Measurements from ENCODE around the gene ABCC6.
A peak's percentile ranks its signal among the peaks of the same experiment; 100 is the strongest.
"Not testable (repeated sequence)": the region's sequence is repeated elsewhere in the genome, so short reads cannot be mapped to it uniquely, and the experiment has no call there.

ABCC6 gene

DNA sequence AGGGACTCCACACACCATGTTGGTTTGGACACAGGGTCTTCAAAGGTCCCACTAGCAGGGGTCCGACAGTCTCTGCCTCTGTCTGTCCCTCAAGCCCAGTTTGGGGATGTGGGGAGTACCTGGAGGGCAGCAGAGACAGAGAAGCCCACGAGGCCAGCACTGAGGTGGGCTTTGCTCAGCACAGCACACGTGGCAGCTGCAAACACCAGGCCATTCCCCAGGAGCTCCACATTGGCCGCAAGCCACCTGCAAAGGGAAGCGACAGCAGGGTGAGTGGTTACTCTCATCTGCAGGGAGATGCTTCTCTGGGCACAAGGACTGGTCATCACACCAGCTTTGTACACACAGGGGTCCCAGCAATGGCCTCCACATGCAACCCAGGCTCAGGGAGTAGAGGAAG lies 62.0 kb downstream of the ABCC6 start:
- no peak for DNase-seq (ENCODE audit: low spot score)

DNA sequence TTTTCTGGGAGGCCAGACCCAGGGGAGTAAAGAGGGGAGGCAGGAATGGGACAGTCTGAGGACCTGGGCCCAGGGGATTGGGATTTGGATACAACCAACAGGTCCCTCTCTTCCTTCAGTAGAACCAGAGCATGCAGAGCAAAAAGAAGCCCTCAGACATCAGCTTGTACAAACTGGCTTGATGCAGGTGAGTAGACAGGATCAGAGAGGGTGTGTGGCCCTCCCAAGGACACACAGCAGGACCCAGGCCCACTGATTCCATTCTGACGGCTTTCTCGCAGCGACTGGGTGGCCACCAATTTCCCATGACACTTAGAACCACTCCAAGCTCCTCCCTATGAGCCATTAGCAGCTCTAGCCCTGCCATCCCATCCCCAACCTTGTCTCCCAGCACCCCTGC lies 63.6 kb downstream of the ABCC6 start:
- no peak for DNase-seq (ENCODE audit: low spot score)

DNA sequence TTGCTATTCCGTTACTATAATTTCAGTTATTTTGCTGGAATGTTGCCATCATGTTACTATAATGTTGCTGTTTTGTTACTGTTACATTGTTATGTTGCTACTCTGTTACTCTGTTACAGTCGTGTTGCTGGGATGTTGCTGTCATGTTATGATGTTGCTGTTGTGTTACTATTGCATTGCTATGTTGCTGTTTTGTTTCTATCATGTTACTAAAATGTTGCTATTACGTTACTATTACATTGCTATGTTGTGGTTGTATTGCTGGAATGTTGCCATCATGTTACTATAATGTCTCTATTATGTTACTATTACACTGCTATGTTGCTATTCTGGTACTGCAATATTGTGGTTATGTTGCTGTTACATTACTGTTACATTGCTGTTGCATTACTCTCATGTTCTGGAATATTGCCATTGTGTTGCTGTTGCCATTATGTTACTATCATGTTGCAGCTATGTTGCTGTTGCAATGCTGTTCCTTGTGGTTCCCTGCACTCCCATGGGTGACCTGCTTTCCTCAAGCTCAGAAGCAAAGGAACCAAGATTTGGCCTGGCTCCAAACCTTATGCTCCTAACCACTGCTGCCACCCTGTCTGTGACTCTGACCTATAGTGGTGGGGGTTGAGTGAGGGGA lies 64.4 kb downstream of the ABCC6 start:
- no peak for DNase-seq (ENCODE audit: low spot score)

DNA sequence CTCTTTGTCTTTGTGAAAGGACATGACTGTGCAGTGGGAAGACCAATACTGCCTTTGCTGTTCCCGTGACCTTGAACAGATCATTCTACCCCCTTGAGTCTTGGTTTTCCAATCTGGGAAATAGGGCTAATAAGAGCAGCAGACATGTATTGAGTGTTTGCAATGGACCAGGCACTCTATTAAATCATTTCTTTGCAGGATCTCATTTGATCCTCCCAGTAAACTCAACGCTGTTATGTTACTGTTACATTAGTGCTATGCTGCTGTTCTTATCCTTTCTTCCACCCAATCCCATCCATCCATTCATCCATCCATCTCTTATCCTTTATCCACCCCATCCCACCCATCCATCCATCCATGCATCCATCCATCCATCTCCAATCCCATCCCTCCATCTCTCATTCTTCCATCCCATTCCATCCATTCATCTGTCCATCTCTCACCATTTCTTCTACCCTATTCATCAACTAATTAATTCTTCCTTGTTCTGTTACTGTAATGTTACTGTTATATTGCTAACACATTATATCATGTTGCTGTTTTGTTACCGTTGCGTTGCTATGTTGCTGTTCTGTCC lies 65.1 kb downstream of the ABCC6 start:
- no peak for DNase-seq (ENCODE audit: low spot score)

DNA sequence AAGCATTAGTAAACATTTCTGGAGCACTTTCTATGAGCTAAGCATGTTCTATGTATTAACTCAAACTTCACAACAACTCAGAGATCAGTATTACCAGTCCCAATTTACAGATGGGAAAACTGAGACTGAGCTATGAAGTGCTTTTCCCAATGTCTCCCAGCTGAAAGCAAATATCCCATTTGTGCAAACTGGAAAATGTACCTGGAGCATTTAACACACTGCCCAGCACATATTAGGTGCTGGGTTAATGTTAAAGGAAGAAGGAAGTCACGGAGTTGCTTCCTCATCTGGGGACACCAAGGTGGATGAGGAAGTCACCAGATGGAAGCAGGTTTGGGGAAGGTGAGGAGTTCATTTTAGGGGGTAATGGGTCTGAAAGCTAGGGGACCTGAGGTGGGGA lies 66.1 kb downstream of the ABCC6 start:
- no peak for DNase-seq (ENCODE audit: low spot score)

DNA sequence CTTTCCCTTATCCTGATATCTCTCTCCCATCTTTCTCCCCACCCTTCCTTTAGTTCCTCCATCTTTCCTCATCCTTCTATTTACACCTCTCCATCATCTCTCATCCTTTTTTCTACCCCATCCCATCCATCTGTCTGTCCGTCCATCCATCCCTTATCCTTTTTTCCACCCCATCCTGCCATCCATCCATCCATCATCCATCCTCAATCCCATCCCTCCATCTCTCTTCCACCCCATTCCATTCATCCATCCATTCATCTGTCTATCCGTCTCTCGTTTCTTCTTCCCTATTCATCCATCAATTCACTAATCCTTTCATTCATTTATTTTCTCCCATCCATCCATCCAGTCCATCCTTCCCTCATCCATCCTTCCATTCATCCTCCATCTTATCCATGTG lies 68.1 kb downstream of the ABCC6 start:
- DNase-seq (ENCODE audit: low spot score) = no peak

DNA sequence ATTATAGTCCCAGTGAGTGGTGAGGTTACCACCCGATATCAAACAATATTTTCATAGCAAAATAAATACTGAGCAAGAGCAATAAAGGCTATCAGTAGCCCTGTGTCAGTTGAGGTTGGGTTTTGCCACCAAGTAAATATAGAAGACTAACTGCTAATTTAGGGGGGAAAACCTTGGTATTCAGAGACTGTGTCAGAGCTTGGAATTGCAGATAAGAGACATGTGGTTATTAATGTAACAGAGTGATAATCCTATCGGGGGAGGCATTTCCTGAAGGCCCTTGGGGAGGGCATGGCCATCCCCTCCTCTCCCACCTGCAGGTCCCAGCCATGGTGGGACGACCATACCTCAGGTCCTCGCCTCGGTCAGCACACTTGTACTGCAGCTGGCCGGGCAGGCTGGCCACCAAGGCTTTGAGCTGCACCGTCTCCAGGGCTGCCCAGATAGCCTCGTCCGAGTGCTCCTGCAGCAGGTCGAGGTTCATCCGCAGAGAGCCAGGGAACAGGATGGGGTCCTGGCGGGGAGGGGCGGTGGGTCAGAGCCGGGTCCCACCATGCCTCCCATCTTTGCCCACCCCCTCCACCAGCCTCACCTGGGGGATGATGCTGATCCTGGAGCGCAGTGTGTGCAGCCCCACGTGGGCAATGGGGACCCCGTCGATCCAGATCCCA lies 68.9 kb downstream of the ABCC6 start:
- DNase-seq (ENCODE audit: low spot score) = no peak

DNA sequence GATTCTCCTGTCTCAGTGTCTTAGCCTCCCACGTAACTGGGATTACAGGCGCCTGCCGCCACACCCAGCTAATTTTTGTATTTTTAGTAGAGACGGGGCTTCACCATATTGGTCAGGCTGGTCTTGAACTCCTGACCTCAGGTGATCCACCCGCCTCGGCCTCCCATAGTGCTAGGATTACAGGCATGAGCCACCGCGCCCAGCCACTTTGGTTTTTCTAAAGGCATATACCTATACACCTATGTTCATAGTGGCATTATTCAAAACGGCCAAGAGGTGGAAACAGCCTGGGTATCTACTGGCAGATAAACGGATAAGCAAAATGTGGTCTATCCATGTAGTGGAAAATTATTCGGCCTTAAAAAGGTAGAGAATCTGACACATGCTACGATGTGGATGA lies 70.3 kb downstream of the ABCC6 start:
- not testable (repeated sequence) for DNase-seq (ENCODE audit: low spot score)

DNA sequence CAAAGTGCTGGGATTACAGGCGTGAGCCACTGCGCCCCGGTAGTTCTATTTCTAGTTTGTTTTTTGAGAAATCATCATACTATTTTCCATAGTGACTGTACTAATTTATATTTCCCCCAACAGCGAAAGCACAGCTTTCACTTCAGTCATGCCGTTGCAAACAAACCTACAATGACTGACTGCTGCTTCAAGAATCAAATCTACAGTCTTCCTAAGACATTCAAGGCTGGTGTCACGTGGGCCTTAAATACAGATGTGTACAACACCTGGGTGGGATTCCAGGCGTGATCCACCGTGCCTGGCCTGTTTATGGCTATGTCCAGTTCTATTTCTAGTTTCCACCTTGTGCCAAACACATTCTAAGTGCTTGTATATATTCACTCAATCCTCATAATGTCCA lies 72.0 kb downstream of the ABCC6 start:
- no peak for DNase-seq (ENCODE audit: low spot score)

DNA sequence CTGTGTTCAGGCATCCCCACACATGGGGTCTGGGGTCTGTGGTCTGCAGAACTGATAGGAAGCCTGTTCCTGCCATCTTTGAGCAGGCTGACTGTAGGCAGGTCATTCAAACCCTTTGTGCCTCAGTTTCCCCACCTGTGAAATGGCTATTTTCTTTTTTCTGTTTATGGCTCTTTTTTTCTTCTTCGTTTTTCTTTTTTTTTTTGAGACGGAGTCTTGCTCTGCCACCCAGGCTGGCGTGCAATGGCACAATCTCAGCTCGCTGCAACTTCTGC lies 72.5 kb downstream of the ABCC6 start:
- DNase-seq (ENCODE audit: low spot score) = no peak

DNA sequence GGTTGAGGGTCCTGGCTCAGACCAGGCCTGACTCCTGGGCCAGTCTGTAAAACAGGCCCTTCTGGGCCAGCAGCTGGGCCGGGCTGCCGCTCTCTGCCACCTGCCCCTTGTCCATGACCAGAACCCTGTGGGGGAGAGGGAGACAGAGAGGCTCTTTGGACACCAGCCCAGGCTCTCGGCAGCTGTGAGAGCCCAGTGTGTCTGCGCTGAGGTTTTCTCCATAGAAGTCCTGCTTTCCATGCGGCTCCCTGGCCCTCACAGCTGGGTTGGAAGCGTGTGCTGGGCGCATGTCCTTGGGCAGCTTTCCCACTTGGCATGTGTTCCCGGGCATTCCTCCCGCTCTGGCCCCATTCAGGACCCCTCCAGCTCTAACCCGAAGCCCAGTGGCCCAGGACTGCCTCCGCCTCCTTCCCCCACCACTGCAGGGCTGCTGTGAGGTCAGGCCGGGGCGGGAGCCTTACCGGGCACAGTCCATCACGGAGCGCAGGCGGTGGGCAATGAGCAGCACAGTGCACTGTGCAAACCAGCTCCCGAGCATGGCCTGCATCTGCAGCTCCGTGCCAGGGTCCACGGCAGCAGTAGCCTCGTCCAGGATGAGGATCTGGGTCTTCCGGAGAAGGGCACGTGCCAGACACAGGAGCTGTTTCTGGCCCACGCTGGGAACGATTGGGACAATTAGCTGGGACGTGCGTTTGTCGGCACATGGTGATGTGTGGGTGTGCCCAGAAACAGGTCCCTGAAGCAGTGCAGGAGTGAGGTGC lies 73.0 kb downstream of the ABCC6 start:
- peak; percentile 55 for DNase-seq (ENCODE audit: low spot score)

DNA sequence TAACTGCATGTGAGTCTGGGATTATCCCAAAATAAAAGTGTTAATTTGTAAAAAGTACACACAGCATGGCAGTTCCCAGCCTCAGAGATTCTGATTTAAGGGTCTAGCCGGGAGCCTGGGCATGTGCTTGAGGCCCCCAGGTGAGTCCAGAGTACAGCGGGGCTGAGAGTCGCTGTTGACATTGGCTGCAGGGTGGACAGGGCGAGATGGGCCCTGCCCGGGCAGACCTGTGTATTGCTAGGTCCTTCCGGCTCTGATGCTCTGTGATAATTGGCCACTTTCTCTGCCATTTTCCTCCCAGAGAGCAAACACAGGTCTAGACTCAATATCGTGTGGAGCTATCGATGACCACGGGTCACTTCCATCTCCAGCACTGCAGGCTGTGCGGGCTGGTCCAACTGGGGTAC lies 73.6 kb downstream of the ABCC6 start:
- DNase-seq (ENCODE audit: low spot score) = no peak

DNA sequence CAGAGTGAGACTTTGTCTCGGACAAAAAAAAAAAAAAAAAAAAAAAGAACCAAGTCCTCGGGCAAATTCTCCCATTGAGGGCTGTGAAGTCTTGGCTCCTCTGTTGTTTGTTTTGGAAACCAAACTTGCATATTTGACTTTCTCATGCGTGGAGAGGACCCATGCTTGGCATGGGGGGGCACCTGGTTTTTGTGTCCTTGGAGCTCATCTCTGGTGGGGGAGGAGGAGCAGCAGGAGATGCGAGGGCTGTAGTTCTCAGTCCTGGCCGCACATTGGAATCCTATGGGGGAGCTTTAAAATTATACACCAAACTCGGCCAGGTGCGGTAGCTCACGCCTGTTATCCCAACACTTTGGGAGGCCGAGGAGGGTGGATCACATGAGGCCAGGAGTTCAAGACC lies 74.5 kb downstream of the ABCC6 start:
- no peak for DNase-seq (ENCODE audit: low spot score)

DNA sequence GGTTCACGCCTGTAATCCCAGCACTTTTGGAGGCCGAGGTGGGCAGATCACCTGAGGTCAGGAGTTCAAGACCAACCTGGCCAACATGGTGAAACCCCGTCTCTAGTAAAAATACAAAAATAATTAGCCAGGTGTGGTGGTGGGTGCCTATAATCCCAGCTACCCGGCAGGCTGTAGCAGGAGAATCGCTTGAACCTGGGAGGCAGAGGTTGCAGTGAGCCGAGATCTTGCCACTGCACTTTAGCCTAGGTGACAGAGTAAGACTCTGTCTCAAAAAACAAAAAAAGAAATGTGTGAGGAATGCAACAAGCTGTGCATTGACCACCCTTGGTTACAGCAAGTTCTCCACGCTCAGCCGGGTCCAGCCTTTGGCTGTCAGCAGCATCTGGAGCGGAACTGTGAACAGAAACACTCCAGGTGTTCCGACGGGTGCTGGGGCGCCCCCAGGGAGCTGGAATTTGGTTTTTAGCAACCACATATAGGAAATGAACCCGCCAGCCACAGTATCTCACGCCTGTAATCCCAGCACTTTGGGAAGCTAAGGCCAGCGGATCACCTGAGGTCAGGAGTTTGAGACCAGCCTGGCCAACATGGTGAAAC lies 75.2 kb downstream of the ABCC6 start:
- DNase-seq (ENCODE audit: low spot score) = not testable (repeated sequence)

DNA sequence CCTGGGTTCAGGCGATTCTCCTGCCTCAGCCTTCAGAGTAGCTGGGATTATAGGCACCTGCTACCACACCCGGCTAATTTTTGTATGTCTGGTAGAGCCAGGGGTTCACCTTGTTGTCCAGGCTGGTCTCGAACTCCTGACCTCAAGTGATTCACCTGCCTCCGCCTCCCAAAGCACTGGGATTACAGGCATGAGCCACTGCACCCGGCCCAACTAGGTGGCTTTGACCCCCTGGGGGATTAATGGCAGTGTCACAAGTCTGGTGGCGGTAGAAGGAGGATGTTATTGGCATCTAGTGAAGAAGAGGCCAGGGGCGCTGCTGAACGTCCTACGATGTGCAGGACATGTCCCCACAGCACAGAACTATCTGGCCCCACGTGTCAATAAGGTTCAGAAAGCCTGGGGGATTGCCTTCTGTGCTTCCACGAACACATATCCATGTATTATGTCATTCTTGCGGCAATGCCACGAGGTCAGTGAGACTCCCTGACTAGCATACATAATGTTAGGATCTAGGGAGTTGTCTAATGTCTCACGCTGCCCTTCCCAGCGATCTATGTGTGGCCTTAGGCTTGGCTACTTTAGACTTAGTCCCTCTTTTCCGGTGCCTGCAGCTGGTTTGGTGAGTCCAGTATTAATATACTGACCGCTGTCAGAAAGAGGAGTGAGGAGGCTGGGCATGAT lies 75.8 kb downstream of the ABCC6 start:
- DNase-seq (ENCODE audit: low spot score) = no peak

DNA sequence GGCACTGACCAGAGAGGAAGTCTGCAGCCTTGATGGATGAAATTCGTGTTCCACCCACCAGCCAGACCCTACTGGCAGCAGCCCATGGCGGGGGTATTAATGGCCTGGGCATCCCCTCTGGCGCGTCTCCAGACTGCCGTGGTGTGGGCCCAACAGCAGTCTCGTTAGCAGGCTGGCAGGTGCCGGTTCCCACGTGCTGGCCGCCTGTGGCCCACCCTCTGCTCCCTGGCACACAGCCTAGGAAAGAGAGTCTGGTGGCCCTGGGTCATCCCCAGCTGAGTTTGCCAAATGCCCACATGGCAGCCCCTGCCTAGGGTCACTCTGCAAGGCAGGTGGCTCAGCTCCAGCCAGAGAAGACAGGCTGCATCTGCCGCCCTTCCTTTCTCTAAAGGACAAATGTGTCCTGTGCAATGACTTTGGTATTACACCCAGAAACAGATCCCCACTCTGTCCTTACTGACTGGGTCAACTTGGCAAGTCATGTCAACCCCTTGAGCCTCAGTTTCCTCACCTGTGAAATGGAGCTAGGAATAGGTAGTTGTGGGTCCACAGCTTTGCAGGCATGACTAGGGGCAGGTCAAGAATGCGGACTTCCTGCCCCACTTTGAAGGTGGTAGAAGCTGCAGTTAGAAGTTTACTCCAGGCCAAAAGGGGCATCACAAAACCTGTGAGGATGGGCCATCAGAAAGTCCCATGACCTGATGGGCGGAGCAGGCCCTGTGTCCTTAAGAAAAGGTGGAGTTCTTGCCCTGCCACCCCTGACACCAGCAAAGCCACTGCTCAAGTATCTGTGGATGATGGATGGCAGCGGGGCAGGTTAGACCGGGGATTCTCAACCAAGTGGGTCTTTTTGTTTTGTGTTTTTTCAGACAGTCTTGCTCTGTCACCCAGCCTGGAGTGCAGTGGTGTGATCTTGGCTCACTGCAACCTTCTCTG lies 76.6 kb downstream of the ABCC6 start:
- DNase-seq (ENCODE audit: low spot score) = no peak

DNA sequence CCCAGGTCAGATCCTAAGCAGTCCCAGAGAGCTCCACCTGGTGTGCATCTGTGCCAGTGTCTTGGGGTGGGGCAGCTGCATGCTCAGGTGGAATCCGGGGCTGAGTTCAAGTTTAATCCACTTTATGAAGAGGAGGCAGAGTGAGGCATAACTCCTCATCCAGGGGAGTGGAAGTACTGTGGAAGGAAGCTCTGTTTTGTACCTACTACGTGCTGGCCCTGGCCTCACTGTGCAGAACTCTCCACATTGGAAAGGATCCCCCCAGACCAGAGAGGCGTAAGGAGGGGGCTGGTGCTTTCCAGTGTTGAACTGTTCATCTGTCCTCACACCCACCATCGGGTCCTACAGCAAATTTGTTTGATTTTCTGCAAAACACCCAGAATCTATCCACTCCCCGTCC lies 78.0 kb downstream of the ABCC6 start:
- no peak for DNase-seq (ENCODE audit: low spot score)

DNA sequence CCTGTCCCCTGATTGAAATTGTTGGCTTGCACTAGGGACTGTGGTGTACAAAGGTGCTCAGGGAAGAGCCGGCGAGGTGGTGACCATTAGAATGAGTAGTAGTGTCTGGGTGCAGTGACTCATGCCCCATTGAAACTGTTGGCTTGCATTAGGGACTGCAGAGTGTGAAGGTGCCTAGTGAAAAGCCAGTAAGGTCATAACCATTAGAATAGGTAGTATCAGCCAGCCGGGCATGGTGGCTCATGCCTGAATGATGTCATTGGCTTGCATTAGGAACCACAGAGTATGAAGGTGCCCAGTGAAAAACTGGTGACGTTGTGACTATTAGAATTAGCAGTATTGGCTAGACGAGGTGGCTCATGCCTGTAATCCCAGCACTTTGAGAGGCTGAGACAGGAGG lies 78.9 kb downstream of the ABCC6 start:
- DNase-seq (ENCODE audit: low spot score) = no peak

DNA sequence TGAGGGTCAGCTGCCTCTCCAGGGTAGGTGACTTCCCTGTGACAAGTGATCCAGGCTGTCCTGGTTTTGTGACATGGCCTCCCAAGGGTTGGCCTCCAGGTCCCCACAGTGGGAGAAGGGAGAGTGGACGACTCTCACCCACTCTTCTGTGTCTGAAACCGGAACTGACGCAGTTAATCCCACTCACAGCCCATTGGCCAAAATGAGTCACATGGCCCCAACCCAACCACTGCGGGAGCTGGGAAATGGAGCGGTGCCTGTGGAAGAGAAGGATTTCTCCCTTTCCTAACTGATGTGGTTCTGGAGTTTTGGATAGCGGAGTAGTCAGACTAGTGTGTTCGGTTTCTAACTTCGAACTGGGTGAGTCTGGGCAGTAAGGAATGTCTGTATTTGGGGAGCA lies 79.4 kb downstream of the ABCC6 start:
- DNase-seq (ENCODE audit: low spot score) = no peak

DNA sequence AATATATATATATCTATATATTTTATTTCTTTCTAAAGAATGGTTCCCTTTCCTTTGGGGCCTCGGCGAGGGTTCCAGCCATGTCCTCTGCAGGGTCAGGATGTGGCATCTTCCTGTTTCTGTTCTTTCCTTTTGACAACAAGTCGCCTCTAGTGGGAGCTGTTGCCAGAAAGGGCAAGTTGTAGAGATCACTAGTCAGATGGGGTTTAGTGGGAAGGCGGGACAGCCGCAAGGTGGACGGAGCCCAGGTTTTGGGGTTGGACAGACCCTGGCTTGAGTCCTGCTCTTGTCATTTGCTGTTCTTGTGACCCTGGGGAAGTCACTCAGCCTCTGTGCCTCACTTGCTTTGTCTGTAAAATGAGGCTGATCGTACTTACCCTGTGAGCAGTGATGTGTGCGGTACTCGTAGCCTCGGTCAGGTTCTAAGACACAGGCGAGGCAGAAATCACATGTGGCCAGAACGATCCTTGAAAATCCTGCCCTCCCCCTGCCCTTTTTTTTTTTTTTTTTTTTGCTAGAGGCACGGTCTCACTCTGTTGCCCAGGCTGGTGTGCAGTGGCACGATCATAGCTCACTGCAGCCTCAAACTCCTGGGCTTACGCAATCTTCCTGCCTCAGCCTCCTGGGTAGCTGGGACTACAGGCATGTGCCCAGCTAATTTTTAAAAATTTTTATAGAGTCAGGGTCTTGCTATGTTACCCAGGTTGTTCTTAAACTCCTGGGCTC lies 80.1 kb downstream of the ABCC6 start:
- peak; percentile 33 for DNase-seq (ENCODE audit: low spot score)
